ENCODE data around the gene COL2A1. TPM values are rescaled to one million over a fixed set of nuclear protein-coding genes. Genes with fewer than 3 reads are reported as not detected.

Gene COL2A1
- total and polyA plus RNA-seq, 9 of the 15 experiments (the other 6 are each of a cell fraction or from before 2014, with no cell fraction given), result 0.46 TPM; not detected in 8

GRCh38 chr12:47987411-47988072 lies 16.7 kb downstream of the COL2A1 start:
- H3K4me3 ChIP-seq, result no peak overlapping the region
- no peak overlapping the region for H3K9ac ChIP-seq (ENCODE audit: insufficient read depth in 1 of 2, low read depth in 2 of 2, low read length in 2 of 2)
- CTCF ChIA-PET (ENCODE audit: low intra/inter-chr PET ratio), result interaction anchor here (0.6 kb wide), 1 partner anchor 643 kb away, joined by 3 read pairs; no protein-coding TSS in a partner anchor
- H3K9me3 ChIP-seq (replicated peaks; ENCODE audit: control insufficient read depth, insufficient read depth, low read depth, low read length), result no peaks in the 10 kb centered on the region
- H3K27me3 ChIP-seq (ENCODE audit: control insufficient read depth in 2 of 2, insufficient read depth in 2 of 2, low read length in 2 of 2), result peaks cover 45 to 95% of the 10 kb centered on the region in 2 experiments
- BruUV-seq (replicated peaks), result no TSS peak
- DNase-seq (ENCODE audit: extremely low read depth in 1 of 4, low spot score in 3 of 4), result no peak
- peak; percentile 29; the same call in 1 of the 3 replicates for ATAC-seq
- H3K36me3 ChIP-seq (ENCODE audit: control insufficient read depth, insufficient read depth, low read length), result no peaks in the 10 kb centered on the region
- H3K27ac ChIP-seq (ENCODE audit: extremely low read depth, low read depth, low read length), result no peak overlapping the region
- H3K4me1 ChIP-seq (replicated peaks in 1 of 2; ENCODE audit: control insufficient read depth in 2 of 2, insufficient read depth in 2 of 2, low read length in 2 of 2), result no peaks in the 10 kb centered on the region; a peak in 1 of 5 replicates
- H2AFZ ChIP-seq (ENCODE audit: low read depth, low read length), result no peak overlapping the region
- FAIRE-seq, result peak; percentile 49
- in situ Hi-C loops (cut with MboI), result no loop called here
- no peaks in the 10 kb centered on the region for H3K79me2 ChIP-seq (ENCODE audit: control insufficient read depth, insufficient read depth, low read length)
- peaks cover 6% of the 10 kb centered on the region; the same call in 1 of the 2 replicates for H4K20me1 ChIP-seq (replicated peaks; ENCODE audit: control insufficient read depth, insufficient read depth, low read length)
- WGBS (ENCODE audit: insufficient coverage, low coverage, missing lambda C conversion rate), result 2% methylated on average over 14 of the region's 14 CpGs
- intact Hi-C loops (cut with micrococcal nuclease), result no loop called here
- H3K9me1 ChIP-seq (ENCODE audit: control insufficient read depth, insufficient read depth, low read length), result peaks cover 1% of the 10 kb centered on the region
- H3K4me2 ChIP-seq (ENCODE audit: insufficient read depth, low read length), result no peak overlapping the region
- POLR2A ChIA-PET, result interaction anchor here (0.6 kb wide), 1 partner anchor 250 kb away, joined by 3 read pairs; no protein-coding TSS in a partner anchor
- no peak for TF ChIP-seq MCM5 (IDR thresholded peaks at IDR 0.05; ENCODE audit: low read depth)
- no peak for TF ChIP-seq ELK3 (CRISPR knock-in tag; IDR thresholded peaks at IDR 0.05)
- no peak for TF ChIP-seq PRMT5 (CRISPR knock-in tag; IDR thresholded peaks at IDR 0.05)
- TF ChIP-seq UBTF (IDR thresholded peaks at IDR 0.05; ENCODE audit: borderline replicate concordance in 1 of 2, low read depth in 2 of 2, low read length in 2 of 2), result no peak
- TF ChIP-seq THAP12 (CRISPR knock-in tag; IDR thresholded peaks at IDR 0.05), result no peak
- no peak for TF ChIP-seq IRF2 (CRISPR knock-in tag; IDR thresholded peaks at IDR 0.05)
- no peak for TF ChIP-seq PTBP1 (IDR thresholded peaks at IDR 0.05; ENCODE audit: low read depth, low read length)
- no peak for TF ChIP-seq CEBPB (tag; IDR thresholded peaks at IDR 0.05)
- TF ChIP-seq ZNF445 (CRISPR knock-in tag; IDR thresholded peaks at IDR 0.05; ENCODE audit: low read depth), result no peak
- TF ChIP-seq HSF4 (CRISPR knock-in tag; IDR thresholded peaks at IDR 0.05; ENCODE audit: borderline replicate concordance), result no peak
- TF ChIP-seq MAFF (IDR thresholded peaks at IDR 0.05; ENCODE audit: low read length), result no peak
- no peak for TF ChIP-seq NCOA4 (IDR thresholded peaks at IDR 0.05; ENCODE audit: partially characterized antibody)
